ENCODE measurements around the gene CCDC167. TPM values are rescaled to one million over a fixed set of nuclear protein-coding genes. Genes with fewer than 3 reads are reported as not detected.

CCDC167 gene
- total RNA-seq, 1 experiment from 2014 or later: 53.8 TPM

DNA sequence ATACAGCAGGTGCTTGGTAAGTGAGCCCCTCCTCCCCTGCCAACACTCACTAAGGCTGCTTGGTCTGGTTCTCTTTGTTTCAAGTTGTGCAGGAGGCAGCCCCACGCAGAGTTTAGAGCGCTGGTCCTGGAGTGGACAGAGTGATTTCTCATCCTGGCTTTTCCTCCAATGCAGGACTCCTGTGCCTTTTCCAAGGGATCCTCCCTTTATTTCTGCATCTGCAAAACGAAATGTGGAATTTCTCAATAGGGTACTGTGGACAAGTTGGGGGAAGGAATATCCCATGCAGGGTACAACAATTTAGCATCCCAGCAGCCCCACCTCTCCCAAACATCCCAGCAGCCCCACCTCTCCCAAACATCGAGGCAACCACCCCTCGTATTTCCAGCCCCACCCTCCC is 30.6 kb upstream of the CCDC167 start:
- no peak for DNase-seq (ENCODE audit: low spot score)

- no peak for DNase-seq (ENCODE audit: low spot score)
Observed at GRCh38 chr6:37528541-37528940, 28.8 kb upstream of the CCDC167 start.

DNA sequence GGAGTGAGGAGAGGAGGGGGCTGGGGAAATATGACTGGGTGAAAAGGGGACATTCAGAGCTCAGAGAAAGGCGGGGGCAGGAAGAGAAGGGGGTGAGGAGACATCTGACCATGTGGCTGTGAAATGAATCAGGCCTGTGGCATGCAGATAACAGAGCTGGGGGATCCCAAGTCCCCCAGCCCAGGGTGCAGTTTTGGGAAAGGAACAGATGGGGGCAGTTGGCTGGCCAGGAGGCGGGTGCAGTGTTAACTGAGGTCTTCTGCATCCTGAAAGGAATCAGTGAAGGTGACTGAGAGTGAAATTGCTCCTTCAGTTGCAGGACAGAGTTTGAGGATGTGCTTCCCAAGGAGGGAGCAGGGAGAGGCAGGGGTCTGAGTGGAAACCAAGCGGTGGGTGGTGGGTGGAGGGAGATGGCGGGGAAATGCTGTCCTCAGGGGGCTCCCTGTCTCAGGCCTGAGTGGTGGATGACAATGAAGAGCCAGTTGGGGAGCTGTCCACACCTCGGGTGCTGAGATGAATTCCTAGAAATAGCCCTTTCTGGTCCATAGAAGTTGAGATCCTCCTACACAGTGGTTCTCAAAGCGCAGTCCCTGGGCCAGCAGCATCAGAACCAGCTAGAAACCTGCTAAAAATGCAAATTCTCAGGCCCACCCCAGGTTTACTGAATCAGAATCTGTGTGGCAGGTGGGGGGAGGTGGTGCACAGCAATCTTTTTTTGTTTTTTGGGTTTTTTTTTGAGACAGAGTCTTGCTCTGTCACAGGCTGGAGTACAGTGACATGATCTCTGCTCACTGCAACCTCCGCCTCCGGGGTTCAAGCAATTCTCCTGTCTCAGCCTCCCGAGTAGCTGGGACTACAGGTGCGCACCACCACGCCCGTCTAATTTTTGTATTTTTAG is 26.0 kb upstream of the CCDC167 start:
- DNase-seq (ENCODE audit: low spot score): no peak

GRCh38 chr6:37524970-37525318 is 25.3 kb upstream of the CCDC167 start:
- no peak for DNase-seq (ENCODE audit: low spot score)

- no peak for DNase-seq (ENCODE audit: low spot score)
Observed at GRCh38 chr6:37524025-37524969, 24.6 kb upstream of the CCDC167 start.

DNA sequence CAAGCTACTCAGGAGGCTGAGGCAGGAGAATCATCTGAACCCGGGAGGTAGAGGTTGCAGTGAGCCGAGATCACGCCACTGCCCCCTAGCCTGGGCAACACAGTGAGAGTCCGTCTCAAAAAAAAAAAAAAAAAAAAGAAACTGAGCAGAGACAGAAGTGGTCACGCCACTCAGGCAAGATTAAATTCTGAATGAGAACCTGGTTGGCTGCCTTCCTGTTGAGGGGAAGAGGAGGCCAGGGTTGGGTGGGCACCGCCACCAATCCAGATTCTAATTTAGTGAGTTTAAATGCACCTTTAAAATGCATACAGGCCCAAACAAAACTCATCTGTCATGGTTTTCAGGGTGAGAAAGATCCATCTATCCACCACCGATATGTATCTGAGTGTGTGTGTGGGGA is 23.7 kb upstream of the CCDC167 start:
- DNase-seq (ENCODE audit: low spot score): no peak

- DNase-seq (ENCODE audit: low spot score): no peak
Observed at GRCh38 chr6:37522836-37523235, 23.1 kb upstream of the CCDC167 start.

DNA sequence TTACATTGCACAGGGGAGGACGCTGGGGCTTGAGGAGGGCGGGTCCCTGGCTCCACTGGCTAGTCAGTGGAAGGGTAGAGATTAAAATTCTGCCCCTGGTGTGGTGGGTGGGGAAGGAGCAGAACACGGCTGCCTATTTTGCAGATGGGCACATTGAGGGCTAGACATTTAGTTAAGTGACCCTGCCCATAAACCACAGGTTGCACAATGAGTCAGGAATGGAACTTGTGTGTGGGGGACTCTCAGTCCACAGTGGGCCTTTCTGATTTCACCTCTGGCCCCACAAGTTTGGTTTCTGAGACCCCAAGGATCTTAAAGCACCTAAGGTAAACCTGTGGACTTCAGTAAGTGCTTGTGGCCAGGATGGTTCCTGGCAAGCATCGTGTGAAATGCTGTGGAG is 22.0 kb upstream of the CCDC167 start:
- no peak for DNase-seq (ENCODE audit: low spot score)

DNA sequence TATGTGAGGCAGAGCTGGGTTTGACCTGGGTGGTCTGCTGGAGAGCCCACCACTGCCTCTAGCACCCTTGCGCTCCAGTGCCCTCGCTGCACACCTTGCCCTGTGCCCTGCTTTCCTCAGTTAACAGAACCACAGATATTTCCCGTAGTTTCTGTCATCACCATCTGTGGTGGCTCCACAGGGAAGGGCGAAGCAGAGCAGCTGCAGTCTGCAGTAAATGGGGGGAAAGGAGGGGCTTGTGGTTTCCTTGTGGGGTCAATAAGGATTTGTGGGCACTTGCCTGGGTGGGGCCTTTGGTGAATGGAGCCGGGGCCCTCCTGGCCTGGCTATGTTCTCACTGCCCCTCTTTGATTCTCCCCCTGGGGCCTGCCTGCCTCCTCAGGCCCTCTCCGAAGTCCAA is 21.2 kb upstream of the CCDC167 start:
- no peak for DNase-seq (ENCODE audit: low spot score)

DNA sequence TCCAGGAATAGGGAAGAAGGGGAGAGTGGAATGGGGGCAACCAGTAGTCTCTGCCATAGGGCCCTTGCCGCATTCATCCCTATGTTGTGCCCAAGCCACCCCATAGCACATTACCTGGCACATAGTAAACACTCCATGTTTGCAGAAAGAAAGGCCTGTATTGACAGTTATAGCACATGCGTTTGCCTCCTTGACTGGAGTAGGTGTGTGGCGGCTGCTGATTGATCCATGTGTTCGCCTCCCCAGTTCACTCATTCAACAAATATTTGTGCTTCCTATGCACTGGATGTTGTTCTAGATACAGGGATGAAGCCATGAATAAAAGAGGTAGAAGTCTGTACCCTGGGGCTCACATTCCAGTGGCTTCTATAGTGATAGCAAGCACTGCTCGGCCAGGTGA is 19.8 kb upstream of the CCDC167 start:
- no peak for DNase-seq (ENCODE audit: low spot score)

DNA sequence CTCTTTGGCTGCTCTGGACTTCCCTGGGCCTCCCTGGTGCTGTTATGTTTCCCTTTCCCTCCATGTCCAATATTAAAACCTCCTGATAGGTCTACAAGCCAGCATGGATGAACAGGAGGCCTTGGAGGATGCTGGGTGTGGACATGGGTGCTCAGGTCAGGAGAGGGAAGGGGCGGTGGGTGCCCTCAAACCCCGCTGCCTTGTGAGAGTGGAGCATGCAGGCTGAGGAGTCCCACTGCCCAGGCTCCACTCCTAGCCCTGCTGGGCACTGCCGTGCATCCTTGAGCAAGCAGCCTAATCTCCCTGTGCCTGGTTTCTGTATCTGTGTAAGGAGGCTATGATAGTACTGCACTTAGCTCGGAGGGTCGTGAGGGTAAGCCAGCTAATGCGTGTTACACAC is 18.4 kb upstream of the CCDC167 start:
- no peak for DNase-seq (ENCODE audit: low spot score)

- no peak for DNase-seq (ENCODE audit: low spot score)
Observed at GRCh38 chr6:37517411-37517812, 17.7 kb upstream of the CCDC167 start.

DNA sequence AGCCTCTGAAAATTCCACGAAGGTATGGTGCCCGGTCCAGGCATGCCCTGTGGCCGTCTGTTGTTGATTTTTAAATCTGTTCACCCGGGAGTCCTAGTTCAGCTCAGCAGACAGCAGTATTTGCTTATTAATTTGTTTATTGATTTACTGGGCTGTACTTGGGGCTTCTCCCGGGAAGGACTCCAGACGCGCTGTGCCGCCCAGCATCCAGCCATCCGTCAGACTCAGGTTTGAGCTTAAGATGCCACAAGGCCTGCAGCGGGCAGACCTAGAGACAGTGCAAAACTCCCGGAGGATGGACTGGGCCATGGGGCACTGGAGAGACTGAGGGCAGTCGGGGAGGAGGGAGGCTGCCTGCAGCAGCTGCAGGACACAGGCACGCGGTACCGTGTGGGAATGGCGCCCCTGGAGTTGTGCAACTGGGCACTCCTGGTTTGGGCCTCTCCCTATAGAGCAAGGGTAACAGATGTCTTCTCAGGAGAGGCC is 17.3 kb upstream of the CCDC167 start:
- no peak for DNase-seq (ENCODE audit: low spot score)

GRCh38 chr6:37516076-37516919 is 16.6 kb upstream of the CCDC167 start:
- peak; percentile 72 for DNase-seq (ENCODE audit: low spot score)

- no peak for DNase-seq (ENCODE audit: low spot score)
Observed at GRCh38 chr6:37515712-37516075, 16.0 kb upstream of the CCDC167 start.

- no peak for DNase-seq (ENCODE audit: low spot score)
Observed at GRCh38 chr6:37514837-37515236, 15.1 kb upstream of the CCDC167 start.

DNA sequence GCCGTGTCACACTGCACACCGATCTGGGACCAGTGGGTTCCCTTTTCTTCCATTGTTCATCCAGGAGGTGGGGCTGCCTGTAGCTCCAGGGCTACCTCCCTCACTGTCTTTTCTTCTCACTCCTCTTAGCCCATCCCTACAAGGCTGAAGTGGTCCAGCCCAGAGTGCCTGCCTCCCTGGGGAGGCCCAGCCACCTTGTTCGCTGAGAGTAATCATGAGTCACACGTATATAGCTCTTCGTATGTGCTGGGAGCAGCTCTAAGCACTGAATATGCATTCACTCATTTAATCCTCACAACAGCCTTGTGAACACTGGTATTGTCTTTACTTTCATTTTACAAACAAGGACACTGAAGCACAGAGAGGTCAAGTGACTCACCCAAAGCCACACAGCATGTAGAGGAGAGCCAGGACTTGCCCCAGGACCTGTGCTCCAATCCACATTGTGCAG is 14.7 kb upstream of the CCDC167 start:
- peak; percentile 76 for DNase-seq (ENCODE audit: low spot score)

DNA sequence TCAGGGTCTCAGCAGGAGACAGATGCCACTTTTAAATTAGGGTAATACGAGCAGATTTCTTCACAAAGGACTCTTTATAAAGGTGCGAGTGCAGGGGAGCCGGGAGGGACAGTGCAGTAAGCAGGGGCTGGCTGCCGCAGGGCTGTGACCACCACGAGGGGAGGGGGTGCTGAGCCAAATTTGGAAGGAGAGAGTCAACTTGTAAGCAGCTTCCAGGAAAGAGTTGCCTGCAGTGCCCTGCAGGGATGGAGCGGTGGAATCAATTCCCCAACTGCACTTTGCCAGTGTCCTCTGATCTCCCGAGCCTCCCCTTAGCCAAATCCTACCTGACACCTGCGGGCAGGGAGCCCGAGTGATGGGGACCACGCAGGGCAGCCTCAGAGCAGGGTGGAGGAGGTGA is 13.9 kb upstream of the CCDC167 start:
- DNase-seq (ENCODE audit: low spot score): no peak

DNA sequence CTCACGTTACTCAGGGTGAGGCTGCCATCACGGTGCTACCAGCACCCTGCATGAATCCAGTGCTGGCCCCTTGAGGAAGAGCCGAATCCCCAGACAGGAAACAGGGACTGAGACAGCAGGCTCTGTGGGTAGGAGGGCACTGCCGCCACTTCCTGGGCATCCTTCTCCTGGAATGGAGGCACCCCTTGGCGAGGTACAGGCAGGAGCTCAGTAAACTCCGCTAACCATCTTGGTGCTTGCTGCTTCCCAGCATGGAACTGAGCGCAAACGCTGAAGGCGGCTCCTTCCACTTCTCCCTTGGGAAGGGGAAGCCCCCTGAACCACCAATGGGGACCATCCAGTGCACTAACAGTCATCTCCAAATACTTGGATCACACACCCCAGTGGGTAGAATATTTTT is 13.5 kb upstream of the CCDC167 start:
- no peak for DNase-seq (ENCODE audit: low spot score)

DNA sequence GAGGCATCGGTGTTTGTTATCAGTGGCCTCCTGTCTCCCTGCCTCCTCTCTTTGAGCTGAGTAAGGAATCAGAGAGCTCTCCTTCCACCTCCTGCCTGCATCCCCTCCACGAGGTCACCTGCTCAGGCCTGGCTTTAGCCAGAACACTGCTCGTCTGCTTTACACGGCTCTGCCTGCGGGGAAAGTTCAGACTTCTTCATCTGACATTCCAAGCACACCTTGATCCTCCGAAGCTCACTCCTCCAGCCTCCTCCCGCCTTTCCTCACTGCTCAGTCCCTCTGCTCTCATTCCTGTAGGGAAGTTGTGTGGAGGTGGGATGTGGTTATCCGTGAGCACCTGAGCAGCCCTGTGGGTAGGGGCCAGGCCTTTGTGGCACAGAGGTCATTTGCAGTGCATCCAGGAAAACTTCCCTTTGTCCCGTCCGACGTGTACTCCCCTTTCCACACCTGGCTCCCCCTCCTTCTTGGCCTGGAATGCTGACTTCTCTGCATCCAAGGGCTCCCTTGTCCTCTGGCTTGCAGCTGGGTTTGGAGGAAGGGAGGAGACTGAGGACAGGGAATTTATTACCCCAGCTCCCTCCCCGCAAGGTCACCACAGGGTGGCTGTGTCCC is 12.8 kb upstream of the CCDC167 start:
- DNase-seq (ENCODE audit: low spot score): no peak

DNA sequence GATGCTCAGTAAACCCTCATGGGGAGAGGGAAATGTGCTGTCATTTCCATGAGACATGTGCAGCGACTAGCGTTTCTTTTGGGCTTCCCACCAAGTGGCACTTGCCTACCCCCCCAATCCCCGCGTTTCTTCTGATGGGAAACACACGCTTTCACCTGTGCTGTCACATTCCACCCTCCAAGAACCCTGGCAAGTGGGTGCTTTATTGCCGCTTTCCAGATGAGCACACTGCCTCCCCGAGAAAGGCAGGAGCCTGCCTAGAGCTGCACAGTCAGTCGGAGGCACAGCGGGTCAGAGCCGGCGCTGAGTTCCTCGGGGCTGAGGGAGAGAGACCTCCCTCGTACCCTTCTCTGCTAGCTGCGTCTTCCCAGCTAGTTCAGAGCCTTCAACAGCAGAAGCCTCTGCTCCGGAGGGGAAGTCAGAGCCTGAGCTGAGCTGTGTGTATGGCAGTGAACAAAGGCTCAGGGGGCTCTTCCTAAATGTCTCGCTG is 12.3 kb upstream of the CCDC167 start:
- DNase-seq (ENCODE audit: low spot score): no peak

Data from A172 (cell line).